GM12875 (cell line): Measurements from ENCODE around the gene RAB9A.

Source experiments
- H3K4me3 ChIP-seq: one replicate; pipeline ENCODE4 v1.5.1; 2011; ENCODE audit warnings: low read depth, low read length, control low read depth
- CTCF ChIP-seq: IDR thresholded peaks from 2 replicates; pipeline ENCODE4 v1.5.1; 2011; ENCODE audit warnings: low read depth, mild to moderate bottlenecking, control low read depth, inconsistent platforms, low read length, moderate library complexity, borderline replicate concordance; ENCODE audit not compliant: insufficient read depth

RAB9A gene

GRCh38 chrX:13702111-13702789, 13.3 kb downstream of the RAB9A start:
- H3K4me3 ChIP-seq, result no peak overlapping the region
- TF ChIP-seq CTCF, result no peak

DNA sequence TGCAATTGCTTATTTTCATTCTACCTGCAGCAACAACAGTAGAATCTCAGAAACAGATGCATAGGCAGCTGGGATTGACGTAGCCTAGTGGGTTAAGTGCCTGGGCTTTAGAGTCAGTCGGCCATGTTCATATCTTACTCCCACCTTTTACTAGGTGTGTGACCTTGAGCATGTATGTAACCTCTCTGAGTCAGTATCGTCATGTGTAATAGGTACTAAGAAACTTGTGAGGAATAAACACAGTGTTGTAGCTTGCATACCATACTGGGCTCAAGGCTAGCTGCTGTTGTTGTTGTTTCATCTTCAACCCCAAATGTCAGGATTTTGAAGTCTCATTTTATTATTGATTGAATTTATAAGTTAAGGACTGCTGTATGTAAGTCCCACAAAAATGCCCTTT, 14.2 kb downstream of the RAB9A start:
- TF ChIP-seq CTCF, result no peak
- H3K4me3 ChIP-seq, result no peak overlapping the region

DNA sequence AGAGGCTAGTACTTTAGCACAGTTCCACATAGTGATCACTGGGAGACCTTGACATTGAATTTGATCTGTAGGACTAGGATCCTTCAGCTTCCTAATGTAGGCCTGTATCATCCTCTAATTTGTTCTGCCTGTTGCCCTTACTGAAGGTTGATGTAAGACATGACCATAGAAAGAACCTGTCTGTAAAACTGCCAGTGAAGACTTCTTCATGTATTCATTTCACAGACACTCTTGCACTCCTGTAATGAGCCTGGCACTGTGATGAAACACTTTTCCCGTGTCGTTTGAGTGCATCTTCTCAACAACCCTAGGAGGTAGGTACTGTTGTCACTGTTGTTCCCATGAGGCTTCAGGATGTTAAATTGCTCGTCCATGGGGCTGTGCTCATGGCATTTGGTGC, 14.7 kb downstream of the RAB9A start:
- no peak for TF ChIP-seq CTCF
- H3K4me3 ChIP-seq, result no peak overlapping the region

DNA sequence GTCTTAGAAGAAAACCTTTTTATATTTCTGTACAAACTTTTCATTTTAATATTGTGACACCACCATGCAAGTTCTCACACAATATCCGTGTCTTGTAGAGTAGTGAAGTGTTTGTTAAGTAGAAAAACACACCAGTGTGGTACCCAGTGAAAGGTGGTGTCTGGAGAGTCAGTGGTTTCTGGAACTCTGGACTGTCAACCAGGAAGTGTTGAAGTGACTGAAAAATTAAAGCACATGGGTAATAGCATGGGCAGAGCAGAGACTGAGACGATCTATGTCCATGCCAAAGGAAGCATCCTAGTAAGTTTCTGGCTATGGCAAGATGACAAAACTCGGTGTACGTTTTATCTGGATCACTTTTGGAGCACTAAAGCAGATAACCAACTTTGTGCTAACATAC, 22.2 kb downstream of the RAB9A start:
- no peak overlapping the region for H3K4me3 ChIP-seq
- TF ChIP-seq CTCF, result no peak

DNA sequence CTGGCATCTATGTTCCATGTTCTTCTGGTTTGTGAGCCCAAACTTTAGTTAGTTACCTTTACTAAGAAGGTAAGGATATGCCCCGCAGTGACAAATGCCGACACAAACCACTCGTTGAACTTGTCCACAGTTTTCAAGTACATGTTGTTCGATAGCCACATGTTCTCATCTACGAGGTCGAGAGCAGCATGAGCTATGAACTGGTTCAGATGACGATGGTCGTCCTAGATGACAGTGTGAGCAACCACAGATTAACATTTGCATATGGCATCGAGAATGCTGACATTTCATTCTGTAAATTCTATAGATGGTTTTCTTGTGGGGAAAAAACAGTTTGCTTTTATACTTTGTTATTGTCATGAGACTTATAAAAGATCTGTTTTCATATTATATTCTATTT, 27.5 kb downstream of the RAB9A start:
- no peak for TF ChIP-seq CTCF
- no peak overlapping the region for H3K4me3 ChIP-seq

DNA sequence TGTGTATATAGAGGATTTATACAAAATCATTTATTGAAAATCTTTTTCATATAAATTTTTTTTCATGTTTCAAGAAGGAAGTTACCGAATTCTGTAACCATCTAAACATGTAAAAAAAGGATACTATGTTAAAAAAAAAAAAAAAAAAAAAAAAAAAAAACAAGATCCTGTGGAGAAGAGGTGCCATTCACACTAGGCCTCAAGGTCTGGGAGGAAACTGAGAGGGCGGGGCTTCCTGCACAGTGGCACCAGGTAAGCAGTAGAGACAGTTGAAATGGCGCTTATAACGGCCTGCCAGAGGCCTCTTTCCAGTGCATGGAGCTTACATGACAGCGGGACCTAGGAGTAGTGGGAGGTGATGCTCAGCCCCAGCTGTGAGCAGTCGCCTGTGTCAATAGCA, 28.0 kb downstream of the RAB9A start:
- H3K4me3 ChIP-seq, result no peak overlapping the region
- no peak for TF ChIP-seq CTCF

- H3K4me3 ChIP-seq, result no peak overlapping the region
- TF ChIP-seq CTCF, result no peak
These were observed 29.0 kb downstream of the RAB9A start for GRCh38 chrX:13717700-13718472.
